Large intestine (tissue), 3 donors: ENCODE results near the gene NAT8L. TPM values are rescaled to one million over a fixed set of nuclear protein-coding genes. Genes with fewer than 3 reads are reported as not detected.

ENCODE experiments used
- DNase-seq, 2 donors: peaks; one replicate each; pipeline versions ENCODE4 v3.0.0 to v3.0.0-alpha.2; 2013
- H3K27ac ChIP-seq: one replicate; pipeline ENCODE4 v1.5.1; 2013; ENCODE audit warnings: low read length
- H3K27me3 ChIP-seq: 2 replicates; pipeline ENCODE4 v1.6.1; 2013; ENCODE audit warnings: low read length; ENCODE audit not compliant: control insufficient read depth, insufficient read depth
- H3K36me3 ChIP-seq: 2 replicates; pipeline ENCODE4 v1.6.1; 2013; ENCODE audit warnings: low read length; ENCODE audit not compliant: control insufficient read depth, insufficient read depth
- H3K4me1 ChIP-seq: one replicate; pipeline ENCODE4 v1.6.1; 2013; ENCODE audit warnings: low read length; ENCODE audit not compliant: control insufficient read depth, insufficient read depth
- H3K4me3 ChIP-seq: one replicate; pipeline ENCODE4 v1.5.1; 2013; ENCODE audit warnings: low read length
- H3K9me3 ChIP-seq: one replicate; pipeline ENCODE4 v1.6.1; 2013; ENCODE audit warnings: mild to moderate bottlenecking, low read depth, low read length, moderate library complexity; ENCODE audit not compliant: control insufficient read depth
- WGBS: methylation state at CpG from one replicate; pipeline ENCODE4 v1.1.5; 2013; ENCODE audit warnings: low lambda C conversion rate; ENCODE audit not compliant: insufficient coverage; 5-methylcytosine and 5-hydroxymethylcytosine counted together
- polyA plus RNA-seq: library from polyadenylated mRNA; unstranded; fragments of 120-200 nt; gene quantifications from one replicate; pipeline ENCODE4 v1.2.1, GENCODE V29; 2013

Gene NAT8L
- polyA plus RNA-seq, 1 donor, result 1.2 TPM

- Histone ChIP-seq H3K4me1 (no peaks in the 10 kb centered on the region), H3K36me3 (no peaks in the 10 kb centered on the region), H3K27me3 (no peaks in the 10 kb centered on the region), H3K4me3 (no peak overlapping the region), H3K27ac (no peak overlapping the region), H3K9me3 (no peaks in the 10 kb centered on the region)
- DNase-seq, result no peak
- WGBS, result no CpG with 5 or more reads among the region's 13 CpGs
These were observed 25.2 kb downstream of the NAT8L start for GRCh38 chr4:2084316-2084715.

GRCh38 chr4:2085496-2085901, 26.4 kb downstream of the NAT8L start:
- H3K4me3 ChIP-seq, result no peak overlapping the region
- no peaks in the 10 kb centered on the region for H3K9me3 ChIP-seq
- no peaks in the 10 kb centered on the region for H3K27me3 ChIP-seq
- no peak overlapping the region for H3K27ac ChIP-seq
- no peaks in the 10 kb centered on the region for H3K4me1 ChIP-seq
- no CpG with 5 or more reads among the region's 8 CpGs for WGBS
- H3K36me3 ChIP-seq, result no peaks in the 10 kb centered on the region
- DNase-seq, result no peak

- Histone ChIP-seq H3K9me3 (no peaks in the 10 kb centered on the region), H3K4me1 (no peaks in the 10 kb centered on the region), H3K27ac (no peak overlapping the region), H3K36me3 (no peaks in the 10 kb centered on the region), H3K4me3 (no peak overlapping the region), H3K27me3 (no peaks in the 10 kb centered on the region)
- DNase-seq, result no peak
These were observed 28.0 kb downstream of the NAT8L start for GRCh38 chr4:2087170-2087569.

- H3K27me3 ChIP-seq, result no peaks in the 10 kb centered on the region
- H3K36me3 ChIP-seq, result no peaks in the 10 kb centered on the region
- no peak overlapping the region for H3K4me3 ChIP-seq
- 0% methylated on average over 1 of the region's 1 CpG for WGBS
- no peak overlapping the region for H3K27ac ChIP-seq
- no peak for DNase-seq
- H3K9me3 ChIP-seq, result no peaks in the 10 kb centered on the region
- H3K4me1 ChIP-seq, result no peaks in the 10 kb centered on the region
These were observed 30.1 kb downstream of the NAT8L start for GRCh38 chr4:2089222-2089621.

- no peaks in the 10 kb centered on the region for H3K4me1 ChIP-seq
- H3K36me3 ChIP-seq, result no peaks in the 10 kb centered on the region
- DNase-seq, result no peak
- no CpG with 5 or more reads among the region's 1 CpG for WGBS
- H3K27me3 ChIP-seq, result no peaks in the 10 kb centered on the region
- H3K9me3 ChIP-seq, result peaks cover 4% of the 10 kb centered on the region
- H3K27ac ChIP-seq, result no peak overlapping the region
- no peak overlapping the region for H3K4me3 ChIP-seq
These were observed 31.5 kb downstream of the NAT8L start for GRCh38 chr4:2090642-2091041.

GRCh38 chr4:2091990-2092668, 33.0 kb downstream of the NAT8L start:
- Histone ChIP-seq H3K9me3 (peaks cover 13% of the 10 kb centered on the region), H3K4me1 (no peaks in the 10 kb centered on the region), H3K4me3 (no peak overlapping the region), H3K27ac (no peak overlapping the region), H3K36me3 (no peaks in the 10 kb centered on the region), H3K27me3 (no peaks in the 10 kb centered on the region)
- no peak for DNase-seq
- 80% methylated on average over 1 of the region's 15 CpGs for WGBS

GRCh38 chr4:2092669-2093053, 33.5 kb downstream of the NAT8L start:
- Histone ChIP-seq H3K4me3 (no peak overlapping the region), H3K36me3 (no peaks in the 10 kb centered on the region), H3K27me3 (no peaks in the 10 kb centered on the region), H3K4me1 (no peaks in the 10 kb centered on the region), H3K27ac (no peak overlapping the region), H3K9me3 (peaks cover 13% of the 10 kb centered on the region)
- no CpG with 5 or more reads among the region's 6 CpGs for WGBS
- DNase-seq, result no peak

GRCh38 chr4:2093265-2093664, 34.1 kb downstream of the NAT8L start:
- H3K27ac ChIP-seq, result no peak overlapping the region
- H3K27me3 ChIP-seq, result no peaks in the 10 kb centered on the region
- no peaks in the 10 kb centered on the region for H3K36me3 ChIP-seq
- no CpG with 5 or more reads among the region's 6 CpGs for WGBS
- H3K4me3 ChIP-seq, result no peak overlapping the region
- DNase-seq, result no peak
- H3K4me1 ChIP-seq, result no peaks in the 10 kb centered on the region
- H3K9me3 ChIP-seq, result peaks cover 13% of the 10 kb centered on the region

GRCh38 chr4:2094545-2094944, 35.4 kb downstream of the NAT8L start:
- no peak for DNase-seq
- H3K27ac ChIP-seq, result no peak overlapping the region
- H3K4me3 ChIP-seq, result no peak overlapping the region
- no peaks in the 10 kb centered on the region for H3K4me1 ChIP-seq
- no CpG with 5 or more reads among the region's 4 CpGs for WGBS
- H3K9me3 ChIP-seq, result peaks cover 13% of the 10 kb centered on the region
- no peaks in the 10 kb centered on the region for H3K27me3 ChIP-seq
- H3K36me3 ChIP-seq, result no peaks in the 10 kb centered on the region

- Histone ChIP-seq H3K9me3 (peaks cover 13% of the 10 kb centered on the region), H3K27me3 (no peaks in the 10 kb centered on the region), H3K36me3 (no peaks in the 10 kb centered on the region), H3K4me1 (no peaks in the 10 kb centered on the region), H3K4me3 (no peak overlapping the region), H3K27ac (no peak overlapping the region)
- WGBS, result no CpG with 5 or more reads among the region's 16 CpGs
- DNase-seq, result no peak
These were observed 36.3 kb downstream of the NAT8L start for GRCh38 chr4:2095236-2096072.
